Pancreas (tissue), 10 donors: ENCODE measurements around the gene STPG4. TPM values are rescaled to one million over a fixed set of nuclear protein-coding genes. Genes with fewer than 3 reads are reported as not detected.

Experiments
- ATAC-seq, 4 donors: fragments of 200-7000 bp; cut with Tn5 transposase; one replicate each; pipeline versions ENCODE4 v1.8.0 to v1.9.1; 2020; ENCODE audit warnings: mild to moderate bottlenecking in 4 of 4, moderate library complexity in 4 of 4
- DNase-seq, 6 donors: peaks; one replicate each; pipeline ENCODE4 v3.0.0-alpha.2; 2020
- FAIRE-seq: peaks from 2 replicates; lab custom pipeline; 2012; peaks lifted over from hg19 to GRCh38; lab: Jason Lieb, UNC
- H3K27ac ChIP-seq, 4 donors: fragments of 200-600 bp; sonication (generic); 1 replicate in 3 of 4; 2 replicates in 1 of 4; pipeline versions ENCODE4 v1.5.0 to v1.8.0; 2020
- H3K27me3 ChIP-seq, 4 donors: fragments of 200-600 bp; one replicate each; pipeline ENCODE4 v1.8.0; 2021
- H3K36me3 ChIP-seq, 3 donors: fragments of 200-600 bp; sonication (generic) in 1 of 3; one replicate each; pipeline versions ENCODE4 v1.5.0 to v1.8.0; 2020 to 2021
- H3K4me1 ChIP-seq, 3 donors: fragments of 200-600 bp; one replicate each; pipeline ENCODE4 v1.8.0; 2021
- H3K4me3 ChIP-seq, 4 donors: fragments of 200-600 bp; sonication (generic) in 2 of 4; one replicate each; pipeline versions ENCODE4 v1.5.0 to v1.8.0; 2020 to 2021
- H3K9me3 ChIP-seq, 4 donors: fragments of 200-600 bp; one replicate each; pipeline ENCODE4 v1.8.0; 2021
- WGBS, 2 donors: extraction: QIAGEN DNeasy Blood & Tissue Kit; methylation state at CpG; one replicate each; pipeline ENCODE4 v1.1.7; 2013; 5-methylcytosine and 5-hydroxymethylcytosine counted together
- intact Hi-C, 3 donors: fragments of 100-400 bp; cut with DNase I; formaldehyde crosslinking; loops; one replicate each; pipeline versions ENCODE4 v1.11.1 to v1.14.2; 2022
- polyA plus RNA-seq, 2 donors: library from polyadenylated mRNA; stranded (reverse); fragments of 200-250 nt; gene quantifications; one replicate each; pipeline ENCODE4 v1.2.3, GENCODE V29; 2013
- total RNA-seq, 6 donors: library from RNA; stranded (reverse); fragmentation: NEBNext Ultra II Directional in 4 of 6; extraction: Animal tissue kit (Norgen Biotek cat#: 25700) in 4 of 6; gene quantifications; one replicate each; pipeline versions ENCODE4 v1.2.1 to v1.2.4, GENCODE V29; 2021 to 2023
- TF ChIP-seq, protein P1 (sequence below), 4 donors: fragments of 200-600 bp; sonication (generic) in 3 of 4; IDR thresholded peaks; one replicate each; pipeline versions ENCODE4 v1.5.0 to v1.8.0; 2021; ENCODE audit warnings: antibody characterized with exemption in 4 of 4
- donor health status: healthy with polysubstance abuse.
- donor health status: DM: no; HTN: no; CAD: no; lungs with moderate emphysema.
- donor health status: DM: no; HTN: no; CAD: no.
- donor health status: control.
- donor health status: control.
- donor health status: Bipolar disorder and iron deficiency.
- donor health status: DM: yes; HTN: yes; CAD: no.
- donor health status: DM: no; HTN: no; CAD: no.
- donor health status: DM: no; HTN: no; CAD: no.
- donor health status: DM: yes; HTN: yes; CAD: no.

The STPG4 gene
- total and polyA plus RNA-seq, 8 donors: not detected

DNA sequence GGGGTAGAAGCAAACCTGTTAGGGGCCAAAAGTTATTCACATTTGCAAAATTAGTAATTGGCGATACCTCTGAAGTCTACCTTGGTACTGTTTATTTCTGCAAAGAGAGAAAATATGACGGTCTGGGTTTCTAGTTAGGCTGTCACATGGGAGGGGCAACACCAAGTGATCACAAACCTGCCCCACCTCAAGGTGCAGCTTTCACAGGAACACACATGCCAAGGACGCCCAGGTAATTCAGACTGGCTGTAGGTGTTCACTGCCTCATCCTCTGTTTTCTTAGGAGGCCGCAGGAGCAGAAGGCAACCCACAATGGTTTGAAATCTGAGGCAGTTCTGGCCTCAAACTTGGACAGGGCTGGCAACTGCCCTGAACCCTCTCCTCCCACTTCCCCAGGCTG lies 56.2 kb downstream of the STPG4 start:
- no peaks in the 10 kb centered on the region for H3K27me3 ChIP-seq
- DNase-seq: no peak
- H3K4me1 ChIP-seq: no peaks in the 10 kb centered on the region
- no peak for ATAC-seq
- H3K9me3 ChIP-seq: no peaks in the 10 kb centered on the region
- H3K4me3 ChIP-seq: no peak overlapping the region
- no peak for FAIRE-seq
- H3K27ac ChIP-seq: no peak overlapping the region
- H3K36me3 ChIP-seq: no peaks in the 10 kb centered on the region
- intact Hi-C loops: no loop called here
- TF ChIP-seq, protein P1, sequence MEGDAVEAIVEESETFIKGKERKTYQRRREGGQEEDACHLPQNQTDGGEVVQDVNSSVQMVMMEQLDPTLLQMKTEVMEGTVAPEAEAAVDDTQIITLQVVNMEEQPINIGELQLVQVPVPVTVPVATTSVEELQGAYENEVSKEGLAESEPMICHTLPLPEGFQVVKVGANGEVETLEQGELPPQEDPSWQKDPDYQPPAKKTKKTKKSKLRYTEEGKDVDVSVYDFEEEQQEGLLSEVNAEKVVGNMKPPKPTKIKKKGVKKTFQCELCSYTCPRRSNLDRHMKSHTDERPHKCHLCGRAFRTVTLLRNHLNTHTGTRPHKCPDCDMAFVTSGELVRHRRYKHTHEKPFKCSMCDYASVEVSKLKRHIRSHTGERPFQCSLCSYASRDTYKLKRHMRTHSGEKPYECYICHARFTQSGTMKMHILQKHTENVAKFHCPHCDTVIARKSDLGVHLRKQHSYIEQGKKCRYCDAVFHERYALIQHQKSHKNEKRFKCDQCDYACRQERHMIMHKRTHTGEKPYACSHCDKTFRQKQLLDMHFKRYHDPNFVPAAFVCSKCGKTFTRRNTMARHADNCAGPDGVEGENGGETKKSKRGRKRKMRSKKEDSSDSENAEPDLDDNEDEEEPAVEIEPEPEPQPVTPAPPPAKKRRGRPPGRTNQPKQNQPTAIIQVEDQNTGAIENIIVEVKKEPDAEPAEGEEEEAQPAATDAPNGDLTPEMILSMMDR (IDR thresholded peaks at IDR 0.05): no peak
- WGBS, 2 donors: 85 to 93% methylated on average over 4 of the region's 4 CpGs

DNA sequence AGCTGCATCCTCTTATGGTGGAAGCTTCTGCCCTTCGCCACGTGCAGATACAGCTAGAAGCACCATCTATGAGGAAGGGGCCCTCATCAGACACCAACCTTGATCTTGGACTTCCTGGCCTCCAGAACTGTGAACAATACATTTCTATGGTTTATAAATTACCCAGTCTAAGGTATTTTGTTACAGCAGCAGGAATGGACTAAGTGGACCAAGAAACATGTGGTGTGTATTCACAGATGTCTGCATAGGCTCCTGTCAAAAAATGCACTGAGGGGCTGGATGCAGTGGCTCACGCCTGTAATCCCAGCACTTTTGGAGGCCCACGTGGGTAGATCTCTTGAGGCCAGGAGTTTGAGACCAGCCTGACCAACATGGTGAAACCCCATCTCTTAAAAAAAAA lies 57.5 kb downstream of the STPG4 start:
- no peak for DNase-seq
- ATAC-seq: no peak
- FAIRE-seq: no peak
- Histone ChIP-seq H3K4me3 (no peak overlapping the region), H3K27ac (no peak overlapping the region), H3K9me3 (no peaks in the 10 kb centered on the region), H3K4me1 (no peaks in the 10 kb centered on the region), H3K36me3 (no peaks in the 10 kb centered on the region), H3K27me3 (no peaks in the 10 kb centered on the region)
- TF ChIP-seq, protein P1 (IDR thresholded peaks at IDR 0.05): no peak
- intact Hi-C loops: no loop called here
- WGBS, 2 donors: 85 to 92% methylated on average over 4 of the region's 4 CpGs

DNA sequence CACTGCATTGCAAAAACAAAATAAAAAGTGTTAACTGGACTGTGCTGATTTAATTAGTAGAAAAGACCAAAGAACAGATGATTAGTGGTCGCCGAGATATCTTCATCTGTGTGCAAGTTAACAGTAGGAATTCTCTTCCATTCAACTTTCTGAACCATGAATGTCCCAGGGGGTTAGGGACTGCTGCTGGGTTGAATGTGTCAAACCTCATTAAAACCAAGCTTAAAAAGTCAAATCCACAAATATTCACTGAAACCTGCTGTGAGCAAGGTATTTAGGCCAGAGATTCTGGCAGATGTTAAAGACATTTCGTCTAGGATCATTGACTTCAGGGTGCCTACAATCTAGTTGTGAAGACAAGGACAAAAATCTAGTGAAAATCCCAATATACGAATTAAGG lies 58.7 kb downstream of the STPG4 start:
- Histone ChIP-seq H3K27me3 (no peaks in the 10 kb centered on the region), H3K9me3 (no peaks in the 10 kb centered on the region), H3K27ac (no peak overlapping the region), H3K4me1 (no peaks in the 10 kb centered on the region), H3K36me3 (no peaks in the 10 kb centered on the region), H3K4me3 (no peak overlapping the region)
- intact Hi-C loops: no loop called here
- no peak for FAIRE-seq
- no peak for ATAC-seq
- 89 to 93% methylated on average over 4 of the region's 4 CpGs for WGBS, 2 donors
- no peak for DNase-seq
- TF ChIP-seq, protein P1 (IDR thresholded peaks at IDR 0.05): no peak

DNA sequence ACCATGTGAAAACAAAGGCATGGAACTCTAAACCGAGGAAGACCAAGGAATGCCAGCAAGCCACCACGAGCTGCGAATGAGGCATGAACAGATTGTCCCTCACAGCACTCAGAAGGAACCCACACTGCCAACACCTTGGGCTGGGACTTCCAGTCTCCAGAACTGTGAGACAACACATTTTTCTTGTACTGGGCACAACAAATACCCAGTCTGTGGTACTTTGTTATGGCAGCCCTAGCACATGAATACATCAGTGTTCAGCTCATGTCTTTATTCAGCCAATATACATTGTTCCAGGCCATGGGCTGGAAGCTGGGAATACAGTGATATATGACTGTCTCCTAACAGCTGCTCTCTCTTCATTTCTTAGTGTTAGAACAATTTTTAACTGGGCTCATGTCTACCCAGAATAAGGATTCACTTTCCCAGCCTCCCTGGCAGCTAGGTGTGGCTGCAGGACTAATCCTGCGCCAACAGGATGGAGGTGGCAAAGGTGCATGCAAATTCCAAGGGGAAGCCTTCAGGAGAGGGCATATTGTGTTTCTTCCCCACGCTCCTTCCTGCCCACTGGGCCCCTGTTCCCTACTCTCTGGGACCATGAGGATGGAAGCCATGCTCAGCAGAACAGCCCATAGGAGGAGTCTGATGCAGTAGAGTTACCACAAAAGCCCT lies 59.6 kb downstream of the STPG4 start:
- H3K27me3 ChIP-seq: no peaks in the 10 kb centered on the region
- WGBS, 2 donors: 88 to 94% methylated on average over 5 of the region's 5 CpGs
- no peaks in the 10 kb centered on the region for H3K36me3 ChIP-seq
- intact Hi-C loops: no loop called here
- H3K27ac ChIP-seq: no peak overlapping the region
- no peak for DNase-seq
- ATAC-seq: no peak
- no peak for FAIRE-seq
- no peaks in the 10 kb centered on the region for H3K9me3 ChIP-seq
- TF ChIP-seq, protein P1 (IDR thresholded peaks at IDR 0.05): no peak
- no peaks in the 10 kb centered on the region for H3K4me1 ChIP-seq
- H3K4me3 ChIP-seq: no peak overlapping the region

DNA sequence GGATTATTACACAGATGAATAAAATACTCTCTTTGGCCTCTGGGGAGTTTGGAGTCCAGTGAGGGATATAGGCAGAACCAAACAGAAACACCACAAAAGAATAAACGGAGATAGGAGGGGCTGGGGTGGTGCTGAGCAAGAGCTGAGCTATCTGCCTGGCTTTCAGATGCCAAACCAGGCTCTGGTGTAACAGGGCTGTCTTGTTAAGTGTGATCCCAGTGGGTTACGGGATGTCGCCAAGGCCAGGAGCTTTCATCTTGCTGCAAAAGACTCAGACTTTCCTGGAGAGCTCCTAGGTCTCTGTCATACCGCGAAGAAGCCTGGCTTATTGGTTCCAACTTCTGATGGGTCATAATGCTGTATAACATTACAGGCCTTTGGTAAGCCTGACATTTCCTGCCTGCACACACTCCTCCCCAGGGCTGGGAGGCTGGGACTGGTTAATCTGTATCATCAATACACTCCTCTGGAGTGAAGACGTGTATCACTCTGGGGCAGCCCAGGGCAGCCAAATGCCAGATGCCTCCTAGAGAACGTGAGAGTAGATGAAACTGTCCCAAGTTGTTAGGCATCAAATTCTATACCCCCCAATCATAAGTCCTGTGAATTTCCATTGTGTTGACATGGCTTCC lies 60.5 kb downstream of the STPG4 start:
- no peak for ATAC-seq
- FAIRE-seq: no peak
- TF ChIP-seq, protein P1 (IDR thresholded peaks at IDR 0.05): no peak
- intact Hi-C loops: no loop called here
- H3K27me3 ChIP-seq: no peaks in the 10 kb centered on the region
- no peaks in the 10 kb centered on the region for H3K36me3 ChIP-seq
- no peak overlapping the region for H3K4me3 ChIP-seq
- no peak overlapping the region for H3K27ac ChIP-seq
- no peaks in the 10 kb centered on the region for H3K4me1 ChIP-seq
- DNase-seq: no peak
- no peaks in the 10 kb centered on the region for H3K9me3 ChIP-seq
- WGBS, 2 donors: 89 to 93% methylated on average over 7 of the region's 7 CpGs
